ENCODE measurements around the gene NCKAP5. TPM values are rescaled to one million over a fixed set of nuclear protein-coding genes. Genes with fewer than 3 reads are reported as not detected.
A peak's percentile ranks its signal among the peaks of the same experiment; 100 is the strongest.

The NCKAP5 gene
- total and polyA plus RNA-seq, 2 experiments from 2014 or later: 2.2 to 5.5 TPM

DNA sequence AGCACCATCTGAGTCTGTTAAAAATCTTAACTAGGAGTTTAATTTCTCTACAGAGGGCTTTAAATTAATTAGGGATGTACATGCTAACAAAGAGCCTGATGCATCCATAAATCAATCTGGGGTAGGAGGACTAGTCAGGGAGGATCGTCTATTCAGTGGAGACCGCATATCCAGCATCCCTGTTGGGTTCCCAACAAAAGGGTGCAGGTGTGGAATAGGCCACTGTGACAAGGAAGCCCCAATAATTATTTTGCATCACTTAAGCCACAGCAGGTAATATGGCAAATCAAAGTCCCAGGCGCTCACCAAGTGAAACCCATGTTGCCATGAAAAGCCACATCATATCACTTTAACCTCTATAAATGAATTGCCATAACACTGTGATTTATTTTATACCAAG, 392.3 kb downstream of the NCKAP5 start:
- Histone ChIP-seq H3K9me2 (replicated peaks; ENCODE audit: insufficient read depth) (no peaks in the 10 kb centered on the region), H3K4me2 (no peak overlapping the region), H4K20me1 (ENCODE audit: insufficient read depth, poor library complexity, severe bottlenecking) (no peaks in the 10 kb centered on the region), H3K27me3 (no peaks in the 10 kb centered on the region), H2AFZ (no peak overlapping the region), H3K4me1 (ENCODE audit: insufficient read depth) (no peaks in the 10 kb centered on the region), H3K79me2 (no peaks in the 10 kb centered on the region), H3K4me3 (no peak overlapping the region), H3K9me3 (ENCODE audit: low read depth) (no peaks in the 10 kb centered on the region), H3K36me3 (replicated peaks; ENCODE audit: insufficient read depth, low read depth) (no peaks in the 10 kb centered on the region), H3K27ac (no peak overlapping the region)
- TF ChIP-seq, protein P1, sequence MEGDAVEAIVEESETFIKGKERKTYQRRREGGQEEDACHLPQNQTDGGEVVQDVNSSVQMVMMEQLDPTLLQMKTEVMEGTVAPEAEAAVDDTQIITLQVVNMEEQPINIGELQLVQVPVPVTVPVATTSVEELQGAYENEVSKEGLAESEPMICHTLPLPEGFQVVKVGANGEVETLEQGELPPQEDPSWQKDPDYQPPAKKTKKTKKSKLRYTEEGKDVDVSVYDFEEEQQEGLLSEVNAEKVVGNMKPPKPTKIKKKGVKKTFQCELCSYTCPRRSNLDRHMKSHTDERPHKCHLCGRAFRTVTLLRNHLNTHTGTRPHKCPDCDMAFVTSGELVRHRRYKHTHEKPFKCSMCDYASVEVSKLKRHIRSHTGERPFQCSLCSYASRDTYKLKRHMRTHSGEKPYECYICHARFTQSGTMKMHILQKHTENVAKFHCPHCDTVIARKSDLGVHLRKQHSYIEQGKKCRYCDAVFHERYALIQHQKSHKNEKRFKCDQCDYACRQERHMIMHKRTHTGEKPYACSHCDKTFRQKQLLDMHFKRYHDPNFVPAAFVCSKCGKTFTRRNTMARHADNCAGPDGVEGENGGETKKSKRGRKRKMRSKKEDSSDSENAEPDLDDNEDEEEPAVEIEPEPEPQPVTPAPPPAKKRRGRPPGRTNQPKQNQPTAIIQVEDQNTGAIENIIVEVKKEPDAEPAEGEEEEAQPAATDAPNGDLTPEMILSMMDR (IDR thresholded peaks at IDR 0.05; ENCODE audit: poor library complexity): no peak
- TF ChIP-seq EZH2phosphoT487 (IDR thresholded peaks at IDR 0.05; ENCODE audit: low read depth, severe bottlenecking, unreplicated experiment): no peak
- TF ChIP-seq EZH2 (IDR thresholded peaks at IDR 0.05; ENCODE audit: borderline replicate concordance): no peak
- 95% methylated on average over 3 of the region's 3 CpGs for WGBS (ENCODE audit: low lambda C conversion rate, missing lambda C conversion rate)
- no peak for DNase-seq (ENCODE audit: low spot score)

DNA sequence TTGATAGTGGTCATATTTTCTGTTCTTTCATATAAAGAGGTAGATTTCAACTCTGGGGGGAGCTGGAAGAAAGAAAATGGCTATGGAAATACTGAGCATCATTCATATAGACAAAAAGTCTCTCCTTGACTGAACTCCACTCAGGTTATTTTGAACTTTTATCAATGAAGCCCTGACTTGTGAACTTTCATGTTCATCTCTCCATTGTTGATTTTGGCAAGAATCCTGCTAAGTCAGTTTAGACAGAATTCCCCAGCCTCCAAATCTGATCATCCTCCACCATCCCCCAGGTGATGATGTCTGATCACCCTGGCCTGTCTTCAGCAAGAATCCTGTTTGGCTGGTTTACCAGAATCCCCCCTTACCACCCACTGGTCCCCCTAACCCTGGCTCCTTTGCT, 395.0 kb downstream of the NCKAP5 start:
- H3K27me3 ChIP-seq: no peaks in the 10 kb centered on the region
- no peak overlapping the region for H2AFZ ChIP-seq
- no peaks in the 10 kb centered on the region for H3K36me3 ChIP-seq (replicated peaks; ENCODE audit: insufficient read depth, low read depth)
- H3K9me3 ChIP-seq (ENCODE audit: low read depth): no peaks in the 10 kb centered on the region
- no peak overlapping the region for H3K4me2 ChIP-seq
- TF ChIP-seq EZH2 (IDR thresholded peaks at IDR 0.05; ENCODE audit: borderline replicate concordance): no peak
- no peak for TF ChIP-seq EZH2phosphoT487 (IDR thresholded peaks at IDR 0.05; ENCODE audit: low read depth, severe bottlenecking, unreplicated experiment)
- TF ChIP-seq, protein P1 (IDR thresholded peaks at IDR 0.05; ENCODE audit: poor library complexity): no peak
- H4K20me1 ChIP-seq (ENCODE audit: insufficient read depth, poor library complexity, severe bottlenecking): no peaks in the 10 kb centered on the region
- H3K4me1 ChIP-seq (ENCODE audit: insufficient read depth): peaks cover 6% of the 10 kb centered on the region
- no peaks in the 10 kb centered on the region for H3K9me2 ChIP-seq (replicated peaks; ENCODE audit: insufficient read depth)
- no peaks in the 10 kb centered on the region for H3K79me2 ChIP-seq
- H3K4me3 ChIP-seq: no peak overlapping the region
- H3K27ac ChIP-seq: no peak overlapping the region
- no peak for DNase-seq (ENCODE audit: low spot score)

DNA sequence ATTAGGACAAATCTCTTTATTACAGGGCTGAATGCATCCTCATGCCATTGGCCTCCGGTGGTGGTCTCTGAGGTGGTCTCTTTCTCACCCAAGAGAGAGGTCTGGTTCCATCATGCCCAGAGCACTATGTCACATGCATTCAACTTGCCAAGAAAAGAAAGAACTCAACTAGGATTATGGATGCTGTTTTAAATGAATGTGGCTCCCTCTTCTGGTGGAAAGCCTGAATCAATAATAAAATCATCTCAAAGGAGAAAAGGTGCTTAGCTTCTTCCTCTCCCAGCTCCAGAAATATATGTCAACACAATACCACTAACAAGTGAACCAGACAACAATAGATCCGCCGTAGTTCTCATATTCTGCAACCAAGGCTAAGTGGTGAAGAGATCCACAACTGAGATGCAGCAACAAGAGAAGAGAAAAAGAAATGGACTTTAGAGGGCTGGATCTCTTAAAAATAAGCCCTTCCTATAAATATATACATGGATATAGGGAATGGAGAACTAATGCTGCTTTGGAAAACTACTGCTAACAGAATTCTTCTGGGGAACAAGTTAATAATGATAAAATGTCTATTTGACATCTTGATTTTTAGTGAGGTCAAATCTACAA, 396.8 kb downstream of the NCKAP5 start:
- Histone ChIP-seq H3K27ac (no peak overlapping the region), H3K36me3 (replicated peaks; ENCODE audit: insufficient read depth, low read depth) (no peaks in the 10 kb centered on the region), H3K4me3 (no peak overlapping the region), H4K20me1 (ENCODE audit: insufficient read depth, poor library complexity, severe bottlenecking) (no peaks in the 10 kb centered on the region), H2AFZ (no peak overlapping the region), H3K4me2 (no peak overlapping the region), H3K9me3 (ENCODE audit: low read depth) (no peaks in the 10 kb centered on the region), H3K79me2 (no peaks in the 10 kb centered on the region), H3K4me1 (ENCODE audit: insufficient read depth) (peaks cover 6% of the 10 kb centered on the region), H3K9me2 (replicated peaks; ENCODE audit: insufficient read depth) (no peaks in the 10 kb centered on the region), H3K27me3 (no peaks in the 10 kb centered on the region)
- WGBS (ENCODE audit: low lambda C conversion rate, missing lambda C conversion rate): 21% methylated on average over 3 of the region's 3 CpGs
- DNase-seq (ENCODE audit: low spot score): peak; percentile 72
- TF ChIP-seq, protein P1 (IDR thresholded peaks at IDR 0.05; ENCODE audit: poor library complexity): peak; percentile 74
- TF ChIP-seq EZH2phosphoT487 (IDR thresholded peaks at IDR 0.05; ENCODE audit: low read depth, severe bottlenecking, unreplicated experiment): no peak
